HG02981 (cell line): ENCODE results near the gene LPCAT2.
A peak's percentile ranks its signal among the peaks of the same experiment; 100 is the strongest.

Experiments
- ATAC-seq: cut with Tn5 transposase; IDR thresholded peaks from one replicate; pipeline ENCODE4 v1.9.1; 2021; ENCODE audit warnings: mild to moderate bottlenecking, moderate library complexity; ENCODE audit not compliant: unreplicated experiment

Gene LPCAT2, protein sequence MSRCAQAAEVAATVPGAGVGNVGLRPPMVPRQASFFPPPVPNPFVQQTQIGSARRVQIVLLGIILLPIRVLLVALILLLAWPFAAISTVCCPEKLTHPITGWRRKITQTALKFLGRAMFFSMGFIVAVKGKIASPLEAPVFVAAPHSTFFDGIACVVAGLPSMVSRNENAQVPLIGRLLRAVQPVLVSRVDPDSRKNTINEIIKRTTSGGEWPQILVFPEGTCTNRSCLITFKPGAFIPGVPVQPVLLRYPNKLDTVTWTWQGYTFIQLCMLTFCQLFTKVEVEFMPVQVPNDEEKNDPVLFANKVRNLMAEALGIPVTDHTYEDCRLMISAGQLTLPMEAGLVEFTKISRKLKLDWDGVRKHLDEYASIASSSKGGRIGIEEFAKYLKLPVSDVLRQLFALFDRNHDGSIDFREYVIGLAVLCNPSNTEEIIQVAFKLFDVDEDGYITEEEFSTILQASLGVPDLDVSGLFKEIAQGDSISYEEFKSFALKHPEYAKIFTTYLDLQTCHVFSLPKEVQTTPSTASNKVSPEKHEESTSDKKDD

GRCh38 chr16:55508941-55509931, at the start of gene LPCAT2:
Gene LPCAT2 (plus strand): TSS chr16:55509072. CDS start chr16:55509182, 110 bp downstream.
- ATAC-seq = peak; percentile 70

DNA sequence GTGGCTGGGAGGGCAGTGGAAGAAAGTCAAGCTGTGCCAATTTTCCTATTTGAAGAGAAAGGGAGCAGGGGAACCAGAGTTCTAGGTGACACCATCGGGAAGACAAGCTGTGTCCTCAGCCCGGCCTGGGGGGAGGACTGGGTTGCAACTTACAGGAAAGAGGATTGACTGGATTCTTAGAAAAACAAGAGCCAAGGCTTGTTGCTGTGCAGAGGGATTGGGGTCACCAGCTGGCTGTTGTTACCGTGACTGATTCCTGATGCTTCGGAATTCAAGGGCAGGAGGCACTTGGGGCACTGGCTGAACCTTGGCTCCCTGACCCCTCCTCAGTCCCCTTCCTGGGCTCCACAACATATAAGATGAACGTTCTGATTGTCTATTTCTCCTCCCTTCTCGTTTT, 46.6 kb upstream of the LPCAT2 start:
- no peak for ATAC-seq

GRCh38 chr16:55464375-55464774, 44.5 kb upstream of the LPCAT2 start:
- no peak for ATAC-seq

GRCh38 chr16:55465077-55465896, 43.6 kb upstream of the LPCAT2 start:
- peak; percentile 92 for ATAC-seq

DNA sequence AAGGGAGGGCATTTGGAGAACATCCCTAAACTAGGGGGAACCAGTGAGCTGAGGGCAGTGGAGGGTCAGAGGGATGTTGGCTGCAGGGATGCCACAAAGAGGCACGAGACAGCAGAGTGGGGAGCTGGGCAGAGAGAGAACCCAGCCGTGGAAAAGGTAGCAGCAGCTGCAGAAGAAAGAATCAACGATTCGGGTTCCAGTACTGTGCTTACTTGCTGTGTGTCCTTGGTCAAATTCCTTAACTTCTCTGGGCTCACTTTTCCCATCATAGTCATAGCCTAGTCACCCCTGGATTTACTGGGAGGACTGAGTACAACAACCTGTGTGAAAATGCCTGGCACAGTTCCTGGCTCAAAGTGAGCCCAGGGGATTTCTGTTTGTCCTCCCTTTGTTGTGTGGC, 42.7 kb upstream of the LPCAT2 start:
- ATAC-seq = no peak

GRCh38 chr16:55467898-55468297, 41.0 kb upstream of the LPCAT2 start:
- ATAC-seq = no peak

DNA sequence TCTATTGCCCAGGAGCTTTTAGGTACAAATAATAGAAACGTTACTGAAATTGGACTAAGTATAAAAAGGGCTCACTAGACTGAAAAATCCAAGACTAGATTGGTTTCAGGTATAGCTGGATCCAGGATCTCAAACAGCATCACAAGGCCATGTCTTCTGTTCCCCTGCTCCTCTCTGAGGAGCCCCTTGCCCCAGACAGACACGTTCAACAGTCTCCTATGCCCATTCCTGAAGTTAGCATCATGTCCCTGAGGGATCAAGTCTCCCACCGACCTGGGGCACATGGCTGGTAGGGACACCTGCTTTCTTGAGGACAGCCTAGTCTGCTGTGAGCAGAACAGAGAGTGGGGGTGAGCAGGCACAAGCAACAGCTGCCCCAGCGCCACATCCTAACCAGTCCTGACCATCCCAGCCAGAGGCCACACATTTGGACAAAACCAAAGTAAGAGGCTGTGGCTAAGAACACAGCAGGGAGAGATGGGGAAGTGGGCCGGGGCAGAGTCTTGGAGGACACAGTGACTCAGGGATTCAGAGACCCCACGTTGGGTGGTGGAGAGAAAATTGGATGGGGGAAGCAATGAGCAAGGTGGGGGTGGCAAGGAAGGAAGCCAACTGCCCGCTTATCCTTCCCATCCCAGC, 40.4 kb upstream of the LPCAT2 start:
- no peak for ATAC-seq

GRCh38 chr16:55469821-55470532, 38.9 kb upstream of the LPCAT2 start:
- ATAC-seq = no peak

- no peak for ATAC-seq
Measured at GRCh38 chr16:55470533-55471371, 38.1 kb upstream of the LPCAT2 start.

DNA sequence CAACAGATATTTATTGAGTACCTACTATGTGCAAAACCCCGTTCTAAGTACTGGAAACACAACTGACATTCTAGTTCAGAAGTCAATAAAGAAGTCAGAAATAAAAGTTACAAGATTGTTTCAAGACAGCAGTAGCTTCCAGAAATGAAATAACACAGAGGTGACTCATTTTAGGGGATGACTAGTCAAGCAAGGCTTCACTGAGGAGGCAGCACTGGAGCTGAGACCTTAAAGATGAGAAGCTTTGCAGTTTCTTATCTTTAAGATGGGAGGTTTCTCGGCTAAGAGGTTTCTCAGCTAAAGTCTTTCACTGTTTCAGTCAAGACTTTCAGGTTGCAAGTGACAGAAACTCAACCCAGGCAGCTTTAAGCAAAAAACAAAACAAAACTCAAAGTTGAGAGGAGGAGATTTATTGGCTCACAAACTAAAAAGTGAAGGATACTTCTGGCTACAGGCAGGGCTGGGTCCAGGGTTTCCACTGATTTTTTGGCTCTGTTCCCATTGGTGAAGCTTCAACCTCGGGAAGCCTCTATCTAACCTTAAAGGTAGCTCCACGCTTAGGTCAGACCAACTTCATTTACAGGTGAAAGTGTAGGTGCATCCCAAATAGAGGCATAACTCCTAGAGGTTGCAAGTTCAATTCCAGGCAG, 37.3 kb upstream of the LPCAT2 start:
- no peak for ATAC-seq

DNA sequence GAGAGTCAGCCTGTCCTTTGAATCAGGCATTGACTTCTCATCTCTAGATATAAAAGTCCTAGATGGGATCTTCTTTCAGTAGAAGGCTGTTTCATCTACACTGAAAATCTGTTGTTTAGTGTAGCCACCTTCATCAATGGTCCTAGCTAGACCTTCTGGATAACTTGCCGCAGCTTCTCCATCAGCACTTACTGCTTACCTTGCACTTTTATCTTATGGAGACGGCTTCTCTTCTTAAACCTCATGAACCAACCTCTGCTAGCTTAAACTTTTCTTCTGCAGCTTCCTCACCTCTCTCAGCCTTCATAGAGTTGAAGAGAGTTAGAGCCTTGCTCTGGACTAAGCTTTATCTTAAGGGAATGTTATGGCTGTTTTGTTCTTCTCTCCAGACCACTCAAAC, 35.3 kb upstream of the LPCAT2 start:
- ATAC-seq = no peak

DNA sequence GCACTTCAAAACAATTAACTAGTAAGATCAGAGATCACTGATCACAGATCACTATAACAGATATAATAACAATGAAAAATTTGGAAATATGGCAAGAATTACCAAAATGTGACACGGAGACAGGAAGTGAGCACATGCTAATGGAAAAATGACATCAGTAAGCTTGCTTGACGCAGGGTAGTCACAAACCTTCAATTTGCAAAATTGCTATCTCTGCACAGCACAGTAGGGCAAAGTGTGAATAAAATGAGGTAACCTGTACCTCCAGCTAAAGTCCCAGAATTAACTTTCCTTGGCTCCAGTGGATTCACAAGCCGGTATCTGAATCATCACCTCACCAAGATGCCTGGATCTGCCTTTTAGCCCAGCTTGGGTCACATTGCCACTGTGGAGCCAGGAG, 34.1 kb upstream of the LPCAT2 start:
- no peak for ATAC-seq

DNA sequence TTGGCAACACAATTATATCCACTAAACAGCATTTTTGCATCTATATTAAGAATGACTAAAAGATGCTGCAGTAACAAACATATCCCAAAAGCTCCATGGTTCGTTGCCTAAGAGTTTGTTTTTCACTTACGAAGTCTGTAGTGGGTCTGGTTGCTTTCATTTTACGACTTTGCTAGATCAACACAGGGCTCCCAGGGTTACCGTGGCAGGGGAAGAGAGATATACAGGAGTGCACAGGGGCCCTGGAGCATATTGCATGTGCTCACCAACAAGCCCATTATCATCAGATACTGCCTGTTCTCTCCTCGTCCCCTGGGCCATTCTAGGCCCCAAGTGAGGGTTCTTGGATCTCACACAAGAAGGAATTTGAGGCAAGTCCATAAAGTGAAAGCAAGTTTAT, 33.0 kb upstream of the LPCAT2 start:
- ATAC-seq = no peak

DNA sequence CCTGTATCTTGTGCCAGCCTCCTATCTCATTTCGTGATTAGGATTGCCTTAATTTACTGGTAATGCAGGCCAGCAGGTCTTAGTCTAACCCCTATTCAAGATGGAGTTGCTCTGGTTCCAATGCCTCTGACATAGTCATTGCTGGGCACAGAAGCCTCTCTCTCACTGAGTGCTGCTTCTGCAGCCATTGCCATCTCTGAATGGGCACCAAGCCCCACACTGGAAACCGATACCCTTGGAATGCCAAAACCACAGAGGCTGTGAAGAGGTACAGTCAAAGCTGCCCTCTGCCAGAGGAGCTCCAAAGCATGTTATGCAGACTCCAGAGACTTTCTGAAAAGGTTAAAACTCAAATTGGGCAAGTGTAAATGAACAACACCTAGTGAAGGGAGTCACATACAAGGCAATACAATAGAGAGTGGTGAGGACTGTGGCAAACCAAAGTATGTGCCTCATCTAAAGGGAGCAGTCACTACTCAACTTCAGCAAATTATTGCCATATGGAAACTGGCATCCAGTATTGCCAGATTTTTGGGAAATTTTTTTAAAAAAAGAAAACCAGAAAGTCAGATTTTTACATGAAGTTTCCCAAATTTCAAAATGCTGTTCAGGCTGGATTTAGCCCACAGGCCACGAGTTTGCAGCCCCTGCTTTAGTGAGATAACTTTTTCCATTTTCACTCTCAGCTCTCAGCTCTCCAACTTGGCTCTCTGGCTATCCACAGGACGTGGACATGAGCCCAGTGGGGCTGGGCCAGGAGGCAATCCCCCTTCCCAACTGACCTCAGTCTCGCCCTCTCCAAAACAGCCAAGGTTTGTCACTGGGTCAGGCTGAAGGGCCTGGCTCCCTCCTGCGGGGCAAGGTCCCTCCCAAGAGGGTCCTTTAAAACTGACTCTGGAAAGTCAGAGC, 32.0 kb upstream of the LPCAT2 start:
- ATAC-seq = no peak

GRCh38 chr16:55477736-55478135, 31.1 kb upstream of the LPCAT2 start:
- no peak for ATAC-seq

DNA sequence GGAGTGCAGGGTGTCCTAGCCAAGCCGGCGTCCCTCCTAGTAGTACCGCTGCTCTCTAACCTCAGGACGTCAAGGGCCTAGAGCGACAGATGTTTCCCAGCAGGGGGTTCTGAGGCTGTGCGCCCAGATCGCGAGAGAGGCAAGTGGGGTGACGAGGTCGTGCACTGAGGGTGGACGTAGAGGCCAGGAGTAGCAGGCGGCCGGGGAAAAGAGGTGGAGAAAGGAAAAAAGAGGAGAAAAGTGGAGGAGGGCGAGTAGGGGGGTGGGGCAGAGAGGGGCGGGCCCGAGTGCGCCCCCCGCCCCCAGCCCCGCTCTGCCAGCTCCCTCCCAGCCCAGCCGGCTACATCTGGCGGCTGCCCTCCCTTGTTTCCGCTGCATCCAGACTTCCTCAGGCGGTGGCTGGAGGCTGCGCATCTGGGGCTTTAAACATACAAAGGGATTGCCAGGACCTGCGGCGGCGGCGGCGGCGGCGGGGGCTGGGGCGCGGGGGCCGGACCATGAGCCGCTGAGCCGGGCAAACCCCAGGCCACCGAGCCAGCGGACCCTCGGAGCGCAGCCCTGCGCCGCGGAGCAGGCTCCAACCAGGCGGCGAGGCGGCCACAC, 29.9 kb upstream of the LPCAT2 start, which contains the start of gene MMP2:
MMP2 (plus strand) TSS at position 372 of the 603 bp plus-strand sequence. CDS start 282 bp downstream, outside the sequence.
- no peak for ATAC-seq
